ENCODE results near the gene YPEL3.
"Not testable (repeated sequence)": the region's sequence is repeated elsewhere in the genome, so short reads cannot be mapped to it uniquely, and the experiment has no call there.

YPEL3 gene

DNA sequence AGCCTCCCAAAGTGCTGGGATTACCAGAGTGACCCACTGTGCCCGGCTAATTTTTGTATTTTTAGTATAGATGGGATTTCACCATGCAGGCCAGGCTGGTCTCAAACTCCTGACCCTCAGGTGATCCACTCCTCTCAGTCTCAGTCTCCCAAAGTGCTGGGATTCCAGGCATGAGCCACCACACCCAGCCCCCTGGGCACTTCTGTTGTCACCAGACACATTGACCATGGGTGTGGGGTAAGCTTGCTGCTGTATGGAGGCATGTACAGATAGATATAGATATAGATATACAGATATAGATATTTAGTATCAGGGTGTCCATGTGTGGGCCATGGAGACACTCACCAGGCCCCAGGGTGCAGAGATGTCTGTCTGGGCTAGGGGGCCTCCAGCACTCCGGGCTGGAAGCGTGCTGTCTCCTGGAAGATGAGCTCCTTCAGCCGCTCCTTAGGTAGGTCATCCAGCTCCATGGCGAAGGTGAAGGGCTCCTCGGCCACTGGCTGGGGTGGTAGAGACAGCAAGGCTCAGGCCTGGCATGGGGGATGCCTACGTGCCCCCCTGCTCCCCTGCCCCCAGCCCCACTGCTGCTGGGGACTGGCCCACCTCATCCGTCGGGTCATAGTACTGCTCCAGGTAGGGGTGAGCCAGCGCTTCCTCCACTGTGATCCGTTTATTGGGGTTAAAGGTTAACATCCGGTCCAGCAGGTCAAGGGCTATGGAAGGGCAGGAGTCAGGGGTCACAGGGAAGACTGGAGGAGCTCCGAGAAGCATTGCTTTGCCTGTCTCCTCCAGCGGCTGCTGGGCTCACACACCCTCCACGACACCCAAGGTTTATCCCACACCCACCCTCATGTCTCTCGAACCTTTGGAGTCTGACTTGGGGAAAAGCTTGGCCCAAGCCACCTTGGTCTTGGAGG, 20.5 kb upstream of the YPEL3 start:
- DNase-seq (ENCODE audit: low spot score), result no peak

DNA sequence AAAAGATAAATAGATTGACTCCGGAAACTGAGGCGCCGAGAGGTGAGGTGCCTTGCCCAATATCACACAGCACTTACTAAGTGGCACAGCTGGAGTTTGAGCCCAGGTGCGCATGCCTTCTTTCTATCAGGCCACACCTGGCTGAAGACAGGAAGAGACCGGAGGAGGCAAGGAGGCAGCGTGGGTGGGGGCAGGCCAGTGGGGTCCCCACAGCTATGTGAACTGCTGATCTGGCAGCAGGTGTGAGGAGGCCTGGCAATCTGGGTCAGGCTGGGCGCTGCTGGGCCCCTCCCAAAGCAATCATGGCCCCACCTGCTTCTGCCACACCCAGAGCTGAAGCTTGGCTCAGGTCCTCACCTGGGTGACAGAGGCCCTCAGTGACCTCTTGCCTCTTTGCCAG, 19.2 kb upstream of the YPEL3 start:
- no peak for DNase-seq (ENCODE audit: low spot score)

DNA sequence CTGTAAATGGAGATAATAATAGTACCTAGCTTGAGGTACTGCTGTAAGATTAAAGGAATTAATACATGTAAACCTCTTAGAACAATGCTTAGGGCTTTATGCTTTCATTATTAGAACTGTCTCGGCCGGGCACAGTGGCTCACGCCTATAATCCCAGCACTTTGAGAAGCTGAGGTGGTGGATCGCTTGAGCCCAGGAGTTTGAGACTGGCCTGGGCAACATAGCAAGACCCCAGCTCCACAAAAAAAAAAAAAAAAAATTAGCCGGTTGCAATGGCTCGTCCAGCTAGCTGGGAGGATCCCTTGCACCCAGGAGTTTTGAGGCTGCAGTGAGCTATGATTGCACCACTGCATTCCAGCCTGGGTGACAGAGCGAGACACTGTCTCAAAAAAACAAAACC, 18.8 kb upstream of the YPEL3 start:
- not testable (repeated sequence) for DNase-seq (ENCODE audit: low spot score)

DNA sequence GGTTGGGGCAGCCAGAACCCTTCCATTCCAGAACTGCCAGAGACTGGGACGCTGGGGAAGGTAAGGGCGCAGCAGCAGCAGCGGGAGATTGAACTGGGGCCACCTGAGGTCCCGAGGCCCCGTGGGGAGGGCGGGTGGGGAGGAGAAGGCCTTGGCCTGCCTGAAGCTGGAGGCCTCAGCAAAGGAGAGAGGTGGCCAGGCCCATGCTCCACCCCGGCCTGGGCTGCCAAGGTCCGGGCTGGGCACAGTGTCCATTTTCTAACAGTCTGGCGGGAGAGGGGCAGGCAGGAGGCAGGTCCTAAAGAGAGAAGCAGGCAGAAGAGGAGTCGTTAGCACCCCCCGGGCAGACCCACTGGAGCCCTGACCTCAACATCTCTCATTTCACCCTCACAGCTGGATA, 18.4 kb upstream of the YPEL3 start:
- DNase-seq (ENCODE audit: low spot score), result no peak

DNA sequence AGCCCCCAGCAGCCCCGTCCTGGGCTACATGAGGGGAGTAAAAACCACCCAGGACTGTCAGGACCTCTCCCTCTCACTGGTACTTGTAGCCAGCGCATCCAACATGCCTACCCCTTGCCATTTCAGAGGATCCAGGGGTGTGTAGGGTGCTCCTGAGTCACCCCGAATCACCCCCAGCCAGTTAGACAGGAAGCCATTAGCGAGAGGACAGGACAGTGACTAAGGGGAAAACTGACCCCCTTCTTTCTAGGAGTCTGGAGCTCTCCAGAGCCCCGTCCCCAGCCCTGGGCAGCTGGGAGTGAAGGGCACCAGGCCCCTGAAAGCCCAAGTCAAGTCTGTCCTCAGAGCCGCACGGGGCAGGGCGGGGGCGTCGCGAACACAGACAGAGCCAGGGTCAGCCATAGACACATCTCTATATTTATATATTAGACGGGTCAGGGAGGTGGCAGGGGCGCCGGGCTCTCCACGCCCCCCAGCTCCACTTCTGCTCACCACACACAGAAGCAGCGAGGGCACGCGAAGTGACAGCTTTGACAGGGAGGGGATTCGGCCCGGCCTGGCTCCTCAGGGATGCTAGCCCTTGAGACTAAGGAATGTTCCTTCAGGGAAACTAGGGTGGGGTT, 17.8 kb upstream of the YPEL3 start:
- DNase-seq (ENCODE audit: low spot score), result no peak

DNA sequence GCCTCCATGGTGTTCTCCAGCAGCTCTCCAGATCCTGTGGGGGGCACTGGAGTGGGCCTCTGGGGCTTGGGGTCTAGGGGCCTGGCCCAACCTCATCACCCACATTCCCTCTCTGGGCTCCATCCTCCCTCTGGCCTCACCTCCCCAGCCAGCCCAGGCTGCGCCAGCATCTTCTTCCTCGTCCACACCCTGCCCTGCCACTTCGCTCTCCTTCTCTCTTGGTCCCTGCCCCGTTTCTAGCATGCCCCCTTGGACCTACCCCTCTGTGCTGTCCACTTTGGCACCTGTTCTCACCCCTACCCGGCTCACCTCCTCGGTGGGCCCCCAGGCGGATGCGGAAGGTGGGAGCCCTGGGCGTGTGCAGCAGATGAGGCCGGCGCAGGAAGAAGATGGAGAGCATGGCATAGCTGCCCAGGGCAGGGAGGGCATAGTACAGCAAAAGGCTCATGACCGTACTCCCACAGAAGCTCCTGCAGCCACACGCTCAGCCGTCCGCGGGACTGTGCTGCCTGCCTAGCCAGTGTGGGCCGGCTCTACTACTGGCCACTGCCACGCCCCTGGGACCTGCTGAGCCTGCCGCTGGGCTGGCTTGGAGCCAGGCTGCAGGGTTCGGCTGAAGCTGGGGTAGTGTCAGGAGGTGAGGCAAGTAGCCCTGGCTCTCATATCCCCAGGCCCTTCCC, 17.2 kb upstream of the YPEL3 start, which contains the start of gene GDPD3:
Gene GDPD3 (minus strand): TSS at position 507 of the 680 bp plus-strand sequence. CDS start 59 bp downstream, at position 448.
- no peak for DNase-seq (ENCODE audit: low spot score)

DNA sequence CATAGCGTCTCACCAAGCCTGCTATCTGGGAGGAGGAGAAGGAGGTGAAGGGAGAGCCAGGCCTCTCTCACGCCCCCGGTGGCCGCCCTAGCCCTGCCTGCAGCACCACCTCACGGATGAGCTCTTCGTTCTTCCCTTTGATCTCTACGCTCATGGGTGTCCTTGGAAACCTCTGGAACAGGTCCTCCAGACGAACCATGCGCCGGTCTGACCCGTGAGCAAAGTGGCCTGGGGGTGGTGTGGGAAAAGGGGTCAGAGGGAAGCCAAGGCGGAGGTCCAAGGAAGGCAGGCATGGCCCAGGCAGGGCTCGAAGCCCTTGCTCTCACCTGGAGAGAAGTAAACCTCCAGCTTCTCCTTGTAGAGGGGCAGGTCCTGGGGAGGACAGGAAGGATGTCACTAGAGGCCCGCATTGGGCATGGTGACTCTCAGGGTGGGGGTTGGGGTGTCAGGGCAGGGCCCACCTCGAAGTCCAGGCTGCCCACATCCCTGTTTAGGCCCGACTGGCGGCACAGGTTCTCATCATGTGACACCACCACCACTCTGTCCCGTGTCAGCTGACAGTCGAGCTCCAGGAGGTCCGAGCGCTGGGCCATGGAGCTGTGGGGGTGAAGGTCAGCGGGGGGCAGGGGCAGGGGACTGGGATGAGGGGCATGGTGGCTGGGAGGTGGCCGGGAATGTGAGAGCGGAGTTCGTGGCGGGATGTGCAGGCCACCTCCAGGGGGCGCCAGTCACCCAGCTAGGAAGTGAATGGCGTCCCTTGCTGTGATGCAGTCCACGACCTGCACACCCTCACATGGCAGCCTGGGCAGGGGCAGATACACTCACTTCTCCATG, 16.4 kb upstream of the YPEL3 start:
- peak; percentile 52 for DNase-seq (ENCODE audit: low spot score)

DNA sequence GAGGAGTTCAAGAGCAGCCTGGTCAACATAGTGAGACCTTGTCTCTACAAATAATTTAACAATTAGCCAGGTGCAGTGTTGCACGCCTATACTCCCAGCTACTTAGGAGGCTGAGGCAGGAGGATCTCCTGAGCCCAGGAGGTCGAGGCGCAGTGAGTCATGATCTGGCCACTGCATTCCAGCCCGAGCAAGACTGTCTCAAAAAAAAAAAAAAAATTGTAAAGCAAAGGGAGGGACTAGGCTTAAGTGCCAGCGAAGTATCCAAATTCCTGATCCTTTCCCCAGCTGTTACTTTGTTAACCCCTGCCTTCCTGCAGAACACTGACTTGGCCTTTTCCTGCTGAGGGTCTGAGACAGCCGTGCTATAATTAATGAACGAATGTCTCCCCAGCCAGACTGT, 14.6 kb upstream of the YPEL3 start:
- DNase-seq (ENCODE audit: low spot score), result no peak

DNA sequence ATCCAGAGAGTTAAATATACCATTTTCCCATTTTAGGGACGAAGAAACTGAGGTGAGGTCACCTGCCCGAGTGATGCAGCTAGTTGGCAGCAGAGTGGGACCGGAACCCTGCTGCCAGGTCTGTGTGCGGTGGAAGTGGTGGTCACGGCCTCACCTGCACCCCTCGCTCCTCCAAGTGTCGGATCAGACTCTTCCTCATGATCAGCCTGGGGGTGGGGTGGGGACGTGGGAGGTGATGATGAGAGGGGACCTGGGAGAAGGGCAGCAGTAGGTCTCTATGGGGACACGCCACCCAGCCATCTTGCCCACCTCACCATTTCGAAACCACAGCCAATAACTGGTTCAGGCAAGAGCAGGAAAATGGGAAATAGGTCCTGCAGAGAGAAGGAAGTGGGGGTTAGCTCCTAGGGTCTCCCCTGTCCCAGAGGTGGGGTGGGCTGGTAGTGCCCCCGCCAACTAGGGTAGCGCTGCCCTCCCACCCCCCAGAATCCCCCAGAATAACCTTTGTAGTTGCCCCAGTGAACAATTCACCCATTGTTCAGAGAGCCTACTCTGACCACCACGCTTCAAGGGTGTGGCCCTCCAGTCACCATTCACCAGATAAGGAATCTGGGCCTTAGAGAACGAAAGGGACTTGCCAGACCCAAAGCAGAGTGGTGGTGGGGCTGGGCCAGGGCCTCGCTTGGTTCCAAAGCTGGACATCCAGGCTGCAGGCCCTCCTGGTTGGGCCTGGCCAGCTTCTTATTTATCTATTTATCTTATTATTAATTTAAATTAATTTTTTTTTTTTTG, 12.2 kb upstream of the YPEL3 start:
- no peak for DNase-seq (ENCODE audit: low spot score)

DNA sequence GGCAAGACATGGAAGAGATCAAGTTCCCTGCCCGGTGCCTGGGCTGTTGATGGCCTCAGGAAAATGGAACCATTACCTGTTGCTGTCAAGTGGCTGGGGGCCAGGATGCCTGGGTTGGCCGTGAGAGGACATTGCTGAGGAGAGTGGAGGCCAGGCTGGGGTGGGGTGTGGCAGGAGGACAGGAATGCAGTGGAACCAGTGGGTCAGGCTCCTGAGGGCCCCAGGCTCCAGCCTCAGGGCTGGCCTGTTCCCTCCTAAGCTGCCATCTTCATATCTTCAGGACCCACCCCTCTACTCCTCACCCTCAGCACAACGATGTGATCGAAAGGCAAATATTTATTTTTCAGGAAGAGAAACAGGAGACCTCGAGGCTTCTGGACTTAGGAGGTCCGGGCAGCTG, 8.5 kb upstream of the YPEL3 start:
- DNase-seq (ENCODE audit: low spot score), result no peak

DNA sequence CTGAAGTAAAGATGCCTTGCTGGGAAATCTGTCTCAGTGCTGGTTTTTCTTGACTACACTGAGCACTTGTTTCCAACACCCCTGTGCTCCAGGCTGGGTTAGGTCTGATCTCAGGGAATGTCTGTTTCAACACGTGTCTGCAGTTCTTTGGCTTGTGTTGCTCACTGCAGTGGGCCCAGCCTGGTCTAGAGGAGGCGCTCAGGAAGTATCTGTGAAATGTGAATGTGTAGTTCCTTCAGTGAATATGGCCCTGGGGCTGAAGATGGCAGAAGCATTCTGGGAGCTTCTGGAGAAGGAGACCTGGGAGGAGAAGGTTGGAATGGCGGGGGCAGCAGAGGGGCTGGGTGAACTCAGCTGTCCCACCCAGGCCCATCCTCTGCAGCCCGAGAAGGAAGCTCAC, 8.1 kb upstream of the YPEL3 start:
- no peak for DNase-seq (ENCODE audit: low spot score)

DNA sequence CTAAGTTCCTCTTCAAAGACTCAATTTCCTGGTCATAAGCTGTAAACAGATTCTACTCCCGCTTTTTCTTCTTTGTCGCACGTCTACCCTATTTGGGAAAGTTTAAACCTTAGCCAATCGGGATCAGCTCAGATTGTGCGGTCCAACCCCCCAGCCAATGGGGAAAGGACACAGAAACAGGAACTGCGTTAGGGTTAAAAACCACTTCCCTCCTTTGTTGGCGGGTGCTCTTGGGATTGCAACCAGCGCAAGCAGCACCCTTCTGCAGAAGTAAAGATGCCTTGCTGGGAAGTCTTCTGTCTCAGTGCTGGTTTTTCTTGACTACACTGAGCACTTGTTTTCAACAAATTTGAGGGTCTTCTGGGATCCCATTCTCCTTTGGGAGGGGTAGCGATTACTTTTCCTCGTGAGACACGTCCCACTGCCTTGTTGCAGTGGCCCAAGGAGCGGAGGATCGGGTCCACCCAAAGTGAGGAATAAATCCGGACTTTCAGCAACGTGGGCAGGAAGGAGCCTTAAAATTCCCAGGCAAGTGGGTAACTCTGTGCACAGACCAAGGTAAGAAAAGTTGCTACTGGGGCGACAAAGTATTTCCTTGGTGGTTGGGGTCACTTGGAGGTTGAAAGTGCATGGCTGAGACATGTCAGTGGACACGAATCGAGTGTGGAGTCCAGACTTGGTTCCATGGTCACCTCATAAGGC, 1.0 kb upstream of the YPEL3 start:
- DNase-seq (ENCODE audit: low spot score), result no peak

DNA sequence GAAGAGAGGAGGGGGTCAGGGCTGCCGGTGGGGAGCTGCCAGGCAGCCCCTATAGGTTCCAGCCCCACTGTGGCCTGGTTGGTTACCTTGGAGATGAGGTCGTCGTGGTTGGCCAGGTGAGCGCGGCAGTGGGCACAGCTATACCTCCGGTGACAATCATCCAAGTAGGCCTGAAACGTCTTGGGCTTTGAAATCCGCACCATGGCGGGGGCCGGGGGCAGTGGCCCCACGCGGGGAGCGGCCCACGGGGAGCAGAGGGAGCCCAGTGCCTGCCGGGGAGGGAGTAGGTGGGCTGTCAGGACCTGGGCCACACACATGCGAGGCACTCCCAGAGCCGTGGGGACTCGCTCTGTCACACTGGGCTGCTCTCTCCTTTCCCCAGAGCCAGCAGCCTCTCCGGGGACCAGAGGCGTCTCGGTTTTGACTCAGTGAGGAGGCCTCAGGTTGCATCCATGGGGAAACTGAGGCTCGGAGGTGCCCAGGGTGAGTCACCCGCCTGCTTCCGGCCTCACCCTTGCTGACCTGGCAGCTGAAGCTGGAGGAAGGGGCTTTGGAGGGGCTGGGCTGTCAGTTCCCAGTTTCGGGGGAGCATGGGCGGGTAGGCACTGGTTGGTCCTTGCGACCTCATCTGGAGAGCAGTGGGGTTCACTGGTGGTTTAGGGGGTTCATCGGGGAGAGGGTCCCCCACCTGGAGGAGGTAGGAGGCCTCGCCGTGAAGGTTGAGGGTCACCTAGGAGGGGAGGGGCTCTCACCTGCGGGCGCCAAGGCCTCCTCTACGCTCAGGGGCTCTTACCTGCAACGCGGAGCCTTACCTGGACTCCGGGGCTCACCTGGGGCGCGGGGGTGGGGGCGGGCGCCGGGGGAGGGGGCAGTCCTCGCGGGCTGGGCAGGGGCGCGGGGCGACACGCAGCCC, 591 bp downstream of the YPEL3 start:
- no peak for DNase-seq (ENCODE audit: low spot score)

DNA sequence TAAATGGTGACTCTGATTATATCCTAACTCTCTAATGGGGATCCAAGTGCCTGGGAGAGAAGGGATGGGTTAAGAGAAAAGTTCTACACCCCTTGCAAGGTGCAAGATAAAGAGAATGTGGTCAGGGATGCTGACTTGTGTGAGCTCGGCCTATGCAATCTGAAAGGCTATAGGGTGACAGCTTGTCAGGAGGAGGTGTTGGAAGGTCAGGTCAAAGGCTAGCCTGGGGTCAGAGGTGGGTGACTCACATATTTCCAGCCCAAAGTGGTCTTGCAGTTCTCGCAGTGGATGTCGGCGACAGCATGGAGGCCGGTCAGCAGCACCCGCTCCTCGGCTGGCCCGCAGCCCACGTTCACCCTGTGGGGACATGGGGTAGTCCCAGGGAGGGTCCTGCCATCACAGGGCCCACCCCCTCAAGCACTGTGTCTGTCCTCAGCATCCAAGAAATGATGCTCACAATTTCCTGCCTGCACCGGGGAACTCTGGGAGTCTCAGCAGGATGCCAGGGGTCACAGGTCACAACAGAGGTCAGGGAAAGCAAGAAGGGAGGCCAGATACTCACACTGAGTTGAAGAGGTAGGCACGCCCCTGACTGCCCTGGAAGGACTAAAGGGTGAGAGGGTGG, 1.4 kb downstream of the YPEL3 start:
- DNase-seq (ENCODE audit: low spot score), result no peak

DNA sequence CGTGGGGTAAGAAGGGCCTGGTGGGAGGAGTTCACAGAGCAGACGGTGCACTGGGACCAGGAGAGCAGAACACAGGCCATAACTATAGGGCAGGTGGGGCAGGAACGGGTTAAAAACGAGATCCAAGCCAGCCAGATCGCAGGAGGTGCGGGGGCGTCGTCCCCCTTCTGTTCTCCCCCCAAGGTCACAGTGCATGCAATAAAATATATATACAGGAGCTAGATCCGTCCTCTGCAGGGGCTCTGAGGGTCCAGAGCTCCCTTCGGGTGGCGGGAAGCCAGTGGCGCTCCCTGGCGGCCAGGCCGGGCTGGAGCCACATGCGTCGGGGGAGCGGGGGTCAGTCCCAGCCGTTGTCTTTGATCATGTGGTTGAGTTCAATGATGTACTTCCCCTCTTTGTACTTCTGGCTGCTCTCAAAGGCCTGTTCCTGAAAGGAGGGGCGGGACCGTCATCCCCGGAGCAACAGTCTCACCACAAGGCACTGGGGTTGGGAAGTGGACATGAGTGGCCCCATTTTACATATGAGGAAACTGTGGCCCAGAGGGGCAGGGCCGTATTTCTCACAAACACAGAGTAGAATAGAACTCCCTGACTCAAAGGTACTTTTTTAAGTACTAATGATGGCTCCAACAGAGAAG, 3.5 kb downstream of the YPEL3 start:
- DNase-seq (ENCODE audit: low spot score), result peak; percentile 91

DNA sequence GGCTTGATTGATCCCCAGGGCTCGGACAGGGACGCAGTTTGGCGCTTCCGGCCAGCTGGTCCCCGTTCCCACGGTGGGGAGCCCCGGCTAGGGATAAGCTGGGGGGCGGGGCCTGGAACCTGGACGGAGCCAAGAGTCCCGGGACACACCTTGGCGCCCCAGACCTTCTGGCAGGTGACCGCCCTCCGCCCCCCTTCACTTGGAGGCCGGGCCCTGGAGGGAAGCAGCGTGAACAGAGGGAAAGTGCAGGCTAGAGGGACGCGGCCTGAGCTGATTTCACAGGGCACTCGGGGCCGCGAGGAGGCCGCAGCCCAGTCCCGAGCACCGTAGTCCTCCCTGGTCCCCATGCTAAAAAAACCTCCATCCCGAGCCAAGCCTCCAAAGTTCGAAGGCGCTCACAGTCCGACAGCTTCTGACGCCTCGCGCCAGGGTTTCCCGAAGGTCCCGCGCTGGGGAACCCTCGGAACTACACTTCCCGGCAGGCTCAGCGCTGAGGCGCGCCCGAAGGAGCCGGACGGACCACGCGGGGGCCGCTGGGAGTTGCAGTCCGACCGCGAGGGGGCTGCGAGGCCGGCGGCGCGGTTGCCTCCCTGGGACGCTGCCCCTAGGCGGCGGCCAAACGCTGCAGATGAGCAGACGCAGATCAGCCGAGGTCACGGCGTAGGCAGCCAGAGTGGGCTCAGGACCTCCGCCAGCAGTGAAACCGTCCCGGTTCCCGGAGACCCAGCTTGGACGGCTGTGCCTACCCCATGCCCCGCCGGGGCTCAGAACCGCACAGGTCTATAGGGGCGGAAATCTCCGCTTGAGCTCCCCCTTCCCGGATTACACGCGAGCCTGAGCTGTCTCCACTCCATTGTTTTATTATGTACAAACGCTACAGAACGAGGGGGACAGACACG, 4.3 kb downstream of the YPEL3 start, which contains the start of gene TBX6:
Gene TBX6 (minus strand): TSS at position 451 of the 899 bp plus-strand sequence. CDS start 731 bp downstream, outside the sequence.
- DNase-seq (ENCODE audit: low spot score), result peak; percentile 95

Measured in Ammon's horn (tissue), 1 donor.